HCT116 (cell line): Measurements from ENCODE around the gene DLG2. TPM values are rescaled to one million over a fixed set of nuclear protein-coding genes. Genes with fewer than 3 reads are reported as not detected.

ENCODE experiments used
- ATAC-seq: fragments of 200-7000 bp; cut with Tn5 transposase; 2 replicates; pipeline ENCODE4 v1.9.1; 2020; ENCODE audit warnings: mild to moderate bottlenecking, moderate library complexity
- BruUV-seq: library from RNA; stranded (reverse); fragments of 400-500 nt; replicated peaks from 2 replicates; lab custom pipeline; 2021; lab: Mats Ljungman, UMichigan
- CTCF ChIA-PET: fragments of 300-600 bp; sonication (Branson Sonifier 250); formaldehyde crosslinking; loops from one replicate; lab custom pipeline; 2021; ENCODE audit warnings: antibody characterized with exemption; lab: Charles Lee
- POLR2A ChIA-PET: fragments of 300-600, 350-600 bp; sonication (Branson Sonifier 250); formaldehyde crosslinking; loops from one replicate; lab custom pipeline; 2021; ENCODE audit warnings: antibody characterized with exemption; lab: Charles Lee
- RAD21 ChIA-PET, 2 experiments: fragments of 300-600 bp; sonication (Branson Sonifier 250); formaldehyde crosslinking; loops; one replicate each; lab custom pipeline; 2023; ENCODE audit warnings: low total read pairs in 2 of 2; ENCODE audit not compliant: uncharacterized antibody in 2 of 2, unreplicated experiment in 2 of 2, low non-redundant PET in 1 of 2; lab: Charles Lee
- DNase-seq: peaks from one replicate; pipeline ENCODE4 v3.0.0-alpha.2; 2010; ENCODE audit warnings: low read depth, low spot score
- H2AFZ ChIP-seq: fragments of 200-600 bp; shearing (Covaris generic), sonication (generic); 2 replicates; pipeline ENCODE4 v1.6.1; 2017; ENCODE audit warnings: low read depth, mixed run types, mixed read lengths, antibody characterized with exemption, low read length; ENCODE audit not compliant: poor library complexity, severe bottlenecking
- H3K27ac ChIP-seq: 2 replicates; pipeline ENCODE4 v1.5.1; 2012; ENCODE audit warnings: low read depth, low read length
- H3K27me3 ChIP-seq: fragments of 200-600 bp; sonication (generic); 2 replicates; pipeline ENCODE4 v1.6.1; 2016; ENCODE audit warnings: mixed run types, low read length, mixed read lengths; ENCODE audit not compliant: insufficient read depth
- H3K36me3 ChIP-seq, 2 experiments: fragments of 200-500 bp in 1 of 2; fragments of 200-600 bp in 1 of 2; sonication (Bioruptor generic) in 1 of 2; sonication (generic) in 1 of 2; 2 replicates each; pipeline versions ENCODE4 v1.5.1 to v1.6.1; 2014 to 2016; ENCODE audit warnings: low read length in 2 of 2, inconsistent platforms in 1 of 2, mixed read lengths in 1 of 2, mixed run types in 1 of 2; ENCODE audit not compliant: insufficient read depth in 2 of 2, control insufficient read depth in 1 of 2
- H3K4me1 ChIP-seq, 2 experiments: fragments of 200-600 bp in 1 of 2; sonication (generic) in 1 of 2; 2 replicates each; pipeline versions ENCODE4 v1.5.1 to v1.6.1; 2012 to 2017; ENCODE audit warnings: low read length in 2 of 2, inconsistent platforms in 1 of 2, mild to moderate bottlenecking in 1 of 2, mixed read lengths in 1 of 2, mixed run types in 1 of 2, moderate library complexity in 1 of 2; ENCODE audit not compliant: insufficient read depth in 2 of 2, control insufficient read depth in 1 of 2
- H3K4me2 ChIP-seq: fragments of 200-600 bp; sonication (generic); 2 replicates; pipeline ENCODE4 v1.6.1; 2017; ENCODE audit warnings: mixed run types, low read length, mixed read lengths
- H3K4me3 ChIP-seq, 2 experiments: fragments of 200-600 bp in 1 of 2; sonication (generic) in 1 of 2; replicated peaks in 1 of 2; 2 replicates each; pipeline ENCODE4 v1.5.1; 2011 to 2016; ENCODE audit warnings: low read length in 2 of 2, control low read depth in 1 of 2, low read depth in 1 of 2, mild to moderate bottlenecking in 1 of 2, mixed read lengths in 1 of 2, mixed run types in 1 of 2
- H3K79me2 ChIP-seq: fragments of 200-600 bp; sonication (generic); 2 replicates; pipeline ENCODE4 v1.6.1; 2017; ENCODE audit warnings: mild to moderate bottlenecking, mixed run types, low read length, moderate library complexity, mixed read lengths; ENCODE audit not compliant: insufficient read depth
- H3K9ac ChIP-seq: fragments of 200-600 bp; sonication (generic); 2 replicates; pipeline ENCODE4 v1.6.1; 2016; ENCODE audit warnings: low read length, mixed read lengths
- H3K9me2 ChIP-seq: fragments of 200-600 bp; sonication (generic), shearing (Covaris generic); 2 replicates; pipeline ENCODE4 v1.6.1; 2017; ENCODE audit warnings: mixed run types, mild to moderate bottlenecking, moderate library complexity; ENCODE audit not compliant: insufficient read depth
- H3K9me3 ChIP-seq, 2 experiments: fragments of 200-500 bp in 1 of 2; fragments of 200-600 bp in 1 of 2; sonication (Bioruptor generic) in 1 of 2; sonication (generic) in 1 of 2; 2 replicates each; pipeline ENCODE4 v1.6.1; 2014 to 2017; ENCODE audit warnings: low read length in 2 of 2, mixed read lengths in 2 of 2, inconsistent platforms in 1 of 2, low read depth in 1 of 2, mild to moderate bottlenecking in 1 of 2, mixed run types in 1 of 2, moderate library complexity in 1 of 2; ENCODE audit not compliant: control insufficient read depth in 1 of 2, insufficient read depth in 1 of 2
- H4K20me1 ChIP-seq: fragments of 200-600 bp; sonication (generic), shearing (Covaris generic); 2 replicates; pipeline ENCODE4 v1.6.1; 2017; ENCODE audit warnings: mixed run types, mild to moderate bottlenecking, moderate library complexity; ENCODE audit not compliant: insufficient read depth
- POLR2AphosphoS5 ChIP-seq: IDR thresholded peaks from 2 replicates; pipeline ENCODE4 v1.6.1; 2011; ENCODE audit warnings: mild to moderate bottlenecking, low read depth, low read length, moderate library complexity
- SIN3A ChIP-seq: IDR thresholded peaks from 2 replicates; pipeline ENCODE4 v1.6.1; 2012; ENCODE audit warnings: low read depth
- SP1 ChIP-seq: IDR thresholded peaks from 2 replicates; pipeline ENCODE4 v1.6.1; 2012; ENCODE audit warnings: low read depth
- SRF ChIP-seq: IDR thresholded peaks from 2 replicates; pipeline ENCODE4 v1.6.1; 2012; ENCODE audit warnings: low read depth
- ZNF274 ChIP-seq: fragments of 200-500 bp; sonication (Bioruptor generic); IDR thresholded peaks from 2 replicates; pipeline ENCODE4 v1.6.1; 2014; ENCODE audit warnings: mild to moderate bottlenecking, low read depth, low read length, inconsistent platforms
- intact Hi-C: fragments of 100-400 bp; cut with micrococcal nuclease; formaldehyde crosslinking; loops from 2 replicates; pipeline ENCODE4 v1.10.0; 2022
- total RNA-seq: library from RNA; stranded (reverse); gene quantifications from one replicate; pipeline ENCODE4 v1.2.1, GENCODE V29; 2021; ENCODE audit not compliant: unreplicated experiment
- TF ChIP-seq, protein P1 (sequence below): IDR thresholded peaks from 2 replicates; pipeline ENCODE4 v1.6.1; 2012
- TF ChIP-seq, protein P2 (sequence below): IDR thresholded peaks from 2 replicates; pipeline ENCODE4 v1.6.1; 2011; ENCODE audit warnings: mild to moderate bottlenecking, low read length, moderate library complexity; ENCODE audit not compliant: insufficient replicate concordance; ENCODE audit errors: extremely low read depth
- TF ChIP-seq, protein P3 (sequence below), 3 experiments: fragments of 200-600 bp in 1 of 3; sonication (generic) in 1 of 3; IDR thresholded peaks in 2 of 3; conservative IDR thresholded peaks in 1 of 3; 2 replicates each; pipeline ENCODE4 v1.5.1; 2012 to 2017; ENCODE audit warnings: low read depth in 2 of 3, low read length in 2 of 3, antibody characterized with exemption in 1 of 3, borderline replicate concordance in 1 of 3, control low read depth in 1 of 3, mild to moderate bottlenecking in 1 of 3, mixed read lengths in 1 of 3, mixed run types in 1 of 3, moderate library complexity in 1 of 3; ENCODE audit not compliant: insufficient read depth in 1 of 3

DLG2 gene
- total RNA-seq, 1 experiment from 2014 or later: 2.4 TPM

DNA sequence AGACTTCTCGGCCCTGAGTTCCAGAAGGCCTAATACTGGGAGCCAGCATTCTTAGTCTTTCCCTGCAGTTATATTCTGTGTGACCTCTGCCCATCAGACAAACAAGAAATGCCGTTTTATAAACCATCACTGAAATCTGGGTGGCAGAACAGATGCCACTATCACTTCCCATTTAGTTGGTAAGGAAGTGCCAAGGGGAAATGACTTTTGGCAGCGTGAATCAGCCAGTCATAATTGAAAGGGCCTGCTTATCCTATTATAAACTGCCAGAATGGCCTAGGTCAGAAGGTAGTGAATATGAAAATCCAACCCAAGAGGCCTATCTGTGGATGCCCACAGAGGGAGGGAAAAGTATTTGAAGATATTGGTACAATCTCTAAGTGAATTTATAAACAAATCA is 1694.1 kb downstream of the DLG2 start:
- TF ChIP-seq SRF (no peak), ZNF274 (no peak), SP1 (no peak), SIN3A (no peak), POLR2AphosphoS5 (no peak)
- TF ChIP-seq, protein P1, sequence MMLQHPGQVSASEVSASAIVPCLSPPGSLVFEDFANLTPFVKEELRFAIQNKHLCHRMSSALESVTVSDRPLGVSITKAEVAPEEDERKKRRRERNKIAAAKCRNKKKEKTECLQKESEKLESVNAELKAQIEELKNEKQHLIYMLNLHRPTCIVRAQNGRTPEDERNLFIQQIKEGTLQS: no peak
- TF ChIP-seq, protein P2, sequence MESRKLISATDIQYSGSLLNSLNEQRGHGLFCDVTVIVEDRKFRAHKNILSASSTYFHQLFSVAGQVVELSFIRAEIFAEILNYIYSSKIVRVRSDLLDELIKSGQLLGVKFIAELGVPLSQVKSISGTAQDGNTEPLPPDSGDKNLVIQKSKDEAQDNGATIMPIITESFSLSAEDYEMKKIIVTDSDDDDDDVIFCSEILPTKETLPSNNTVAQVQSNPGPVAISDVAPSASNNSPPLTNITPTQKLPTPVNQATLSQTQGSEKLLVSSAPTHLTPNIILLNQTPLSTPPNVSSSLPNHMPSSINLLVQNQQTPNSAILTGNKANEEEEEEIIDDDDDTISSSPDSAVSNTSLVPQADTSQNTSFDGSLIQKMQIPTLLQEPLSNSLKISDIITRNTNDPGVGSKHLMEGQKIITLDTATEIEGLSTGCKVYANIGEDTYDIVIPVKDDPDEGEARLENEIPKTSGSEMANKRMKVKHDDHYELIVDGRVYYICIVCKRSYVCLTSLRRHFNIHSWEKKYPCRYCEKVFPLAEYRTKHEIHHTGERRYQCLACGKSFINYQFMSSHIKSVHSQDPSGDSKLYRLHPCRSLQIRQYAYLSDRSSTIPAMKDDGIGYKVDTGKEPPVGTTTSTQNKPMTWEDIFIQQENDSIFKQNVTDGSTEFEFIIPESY: no peak
- TF ChIP-seq, protein P3, sequence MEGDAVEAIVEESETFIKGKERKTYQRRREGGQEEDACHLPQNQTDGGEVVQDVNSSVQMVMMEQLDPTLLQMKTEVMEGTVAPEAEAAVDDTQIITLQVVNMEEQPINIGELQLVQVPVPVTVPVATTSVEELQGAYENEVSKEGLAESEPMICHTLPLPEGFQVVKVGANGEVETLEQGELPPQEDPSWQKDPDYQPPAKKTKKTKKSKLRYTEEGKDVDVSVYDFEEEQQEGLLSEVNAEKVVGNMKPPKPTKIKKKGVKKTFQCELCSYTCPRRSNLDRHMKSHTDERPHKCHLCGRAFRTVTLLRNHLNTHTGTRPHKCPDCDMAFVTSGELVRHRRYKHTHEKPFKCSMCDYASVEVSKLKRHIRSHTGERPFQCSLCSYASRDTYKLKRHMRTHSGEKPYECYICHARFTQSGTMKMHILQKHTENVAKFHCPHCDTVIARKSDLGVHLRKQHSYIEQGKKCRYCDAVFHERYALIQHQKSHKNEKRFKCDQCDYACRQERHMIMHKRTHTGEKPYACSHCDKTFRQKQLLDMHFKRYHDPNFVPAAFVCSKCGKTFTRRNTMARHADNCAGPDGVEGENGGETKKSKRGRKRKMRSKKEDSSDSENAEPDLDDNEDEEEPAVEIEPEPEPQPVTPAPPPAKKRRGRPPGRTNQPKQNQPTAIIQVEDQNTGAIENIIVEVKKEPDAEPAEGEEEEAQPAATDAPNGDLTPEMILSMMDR (IDR thresholded peaks at IDR 0.05 in 2 of 3, conservative IDR thresholded peaks at IDR 0.05 in 1 of 3; ENCODE audit: borderline replicate concordance in 1 of 3, insufficient read depth in 1 of 3, low read depth in 2 of 3, low read length in 2 of 3): no peak
- TF ChIP-seq, all 23 proteins: peak for 0
- no peaks in the 10 kb centered on the region for H3K9me2 ChIP-seq
- H4K20me1 ChIP-seq: no peaks in the 10 kb centered on the region
- H3K4me1 ChIP-seq: no peaks in the 10 kb centered on the region
- ChIA-PET POLR2A (no interaction called here), CTCF (no interaction called here), RAD21 (no interaction called here)
- H3K27me3 ChIP-seq: no peaks in the 10 kb centered on the region
- ATAC-seq (no peak), DNase-seq (no peak)
- BruUV-seq: no TSS peak
- H3K4me3 ChIP-seq: no peak overlapping the region
- intact Hi-C loops: no loop called here
- no peak overlapping the region for H3K9ac ChIP-seq
- no peaks in the 10 kb centered on the region for H3K9me3 ChIP-seq
- no peaks in the 10 kb centered on the region for H3K36me3 ChIP-seq
- H2AFZ ChIP-seq: no peak overlapping the region
- H3K27ac ChIP-seq: no peak overlapping the region
- no peak overlapping the region for H3K4me2 ChIP-seq
- H3K79me2 ChIP-seq: no peaks in the 10 kb centered on the region
